Measurements from ENCODE around the gene MDN1.

The MDN1 gene

DNA sequence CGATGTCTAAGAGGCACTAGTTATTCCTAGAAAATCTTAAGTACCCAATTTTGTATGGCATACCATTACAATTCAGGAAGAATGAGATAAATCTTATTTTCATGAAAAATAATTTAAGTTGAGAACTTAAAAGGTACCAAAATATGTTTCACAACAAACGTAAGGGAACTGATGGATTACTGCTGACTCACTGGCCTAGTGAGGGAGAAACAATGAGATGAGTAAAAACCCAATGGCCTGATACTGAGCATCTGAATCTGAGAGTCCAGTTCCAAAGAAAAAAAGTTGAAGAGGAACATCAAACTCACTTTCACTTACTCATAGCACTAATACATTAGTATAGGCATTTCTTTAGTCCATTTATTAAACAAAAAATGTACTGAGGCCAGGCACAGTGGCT lies 56.0 kb downstream of the MDN1 start:
- Histone ChIP-seq H3K4me3 (ENCODE audit: severe bottlenecking) (no peak overlapping the region), H3K4me1 (ENCODE audit: insufficient read depth, poor library complexity, severe bottlenecking) (no peaks in the 10 kb centered on the region), H3K27me3 (ENCODE audit: insufficient read depth, poor library complexity, severe bottlenecking) (no peaks in the 10 kb centered on the region), H3K27ac (ENCODE audit: poor library complexity, severe bottlenecking) (no peak overlapping the region), H3K9me3 (ENCODE audit: severe bottlenecking) (no peaks in the 10 kb centered on the region), H3K36me3 (ENCODE audit: low read depth) (peaks cover 62% of the 10 kb centered on the region)
- ATAC-seq (ENCODE audit: low read depth) (no peak; the same call in 2 of the 3 replicates), DNase-seq (ENCODE audit: low spot score) (no peak)
- TF ChIP-seq, protein P1, sequence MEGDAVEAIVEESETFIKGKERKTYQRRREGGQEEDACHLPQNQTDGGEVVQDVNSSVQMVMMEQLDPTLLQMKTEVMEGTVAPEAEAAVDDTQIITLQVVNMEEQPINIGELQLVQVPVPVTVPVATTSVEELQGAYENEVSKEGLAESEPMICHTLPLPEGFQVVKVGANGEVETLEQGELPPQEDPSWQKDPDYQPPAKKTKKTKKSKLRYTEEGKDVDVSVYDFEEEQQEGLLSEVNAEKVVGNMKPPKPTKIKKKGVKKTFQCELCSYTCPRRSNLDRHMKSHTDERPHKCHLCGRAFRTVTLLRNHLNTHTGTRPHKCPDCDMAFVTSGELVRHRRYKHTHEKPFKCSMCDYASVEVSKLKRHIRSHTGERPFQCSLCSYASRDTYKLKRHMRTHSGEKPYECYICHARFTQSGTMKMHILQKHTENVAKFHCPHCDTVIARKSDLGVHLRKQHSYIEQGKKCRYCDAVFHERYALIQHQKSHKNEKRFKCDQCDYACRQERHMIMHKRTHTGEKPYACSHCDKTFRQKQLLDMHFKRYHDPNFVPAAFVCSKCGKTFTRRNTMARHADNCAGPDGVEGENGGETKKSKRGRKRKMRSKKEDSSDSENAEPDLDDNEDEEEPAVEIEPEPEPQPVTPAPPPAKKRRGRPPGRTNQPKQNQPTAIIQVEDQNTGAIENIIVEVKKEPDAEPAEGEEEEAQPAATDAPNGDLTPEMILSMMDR (IDR thresholded peaks at IDR 0.05; ENCODE audit: poor library complexity, severe bottlenecking), result no peak

DNA sequence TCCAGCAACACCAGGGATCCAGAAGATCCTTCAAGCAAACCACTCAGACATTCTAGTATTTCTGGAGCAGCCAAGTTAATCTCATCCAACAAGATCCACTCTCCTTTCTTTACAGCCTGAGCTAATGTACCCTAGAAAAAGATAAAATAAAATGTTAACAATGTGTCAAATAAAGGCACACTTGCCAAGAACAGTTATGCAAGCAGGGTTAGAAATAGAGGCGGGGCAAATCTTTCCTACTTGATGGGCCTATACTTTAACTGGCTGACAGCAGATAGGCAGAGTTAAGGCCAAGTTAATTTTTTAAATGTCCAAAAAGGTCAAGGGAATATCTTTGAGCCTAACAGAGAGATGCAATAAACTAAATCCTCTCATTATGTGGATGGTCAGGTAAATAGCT lies 60.8 kb downstream of the MDN1 start:
- H3K36me3 ChIP-seq (ENCODE audit: low read depth), result peaks cover 81% of the 10 kb centered on the region
- H3K4me3 ChIP-seq (ENCODE audit: severe bottlenecking), result no peak overlapping the region
- no peak for DNase-seq (ENCODE audit: low spot score)
- H3K4me1 ChIP-seq (ENCODE audit: insufficient read depth, poor library complexity, severe bottlenecking), result no peaks in the 10 kb centered on the region
- no peaks in the 10 kb centered on the region for H3K27me3 ChIP-seq (ENCODE audit: insufficient read depth, poor library complexity, severe bottlenecking)
- no peak overlapping the region for H3K27ac ChIP-seq (ENCODE audit: poor library complexity, severe bottlenecking)
- H3K9me3 ChIP-seq (ENCODE audit: severe bottlenecking), result no peaks in the 10 kb centered on the region
- ATAC-seq (ENCODE audit: low read depth), result no peak
- TF ChIP-seq, protein P1 (IDR thresholded peaks at IDR 0.05; ENCODE audit: poor library complexity, severe bottlenecking), result no peak

DNA sequence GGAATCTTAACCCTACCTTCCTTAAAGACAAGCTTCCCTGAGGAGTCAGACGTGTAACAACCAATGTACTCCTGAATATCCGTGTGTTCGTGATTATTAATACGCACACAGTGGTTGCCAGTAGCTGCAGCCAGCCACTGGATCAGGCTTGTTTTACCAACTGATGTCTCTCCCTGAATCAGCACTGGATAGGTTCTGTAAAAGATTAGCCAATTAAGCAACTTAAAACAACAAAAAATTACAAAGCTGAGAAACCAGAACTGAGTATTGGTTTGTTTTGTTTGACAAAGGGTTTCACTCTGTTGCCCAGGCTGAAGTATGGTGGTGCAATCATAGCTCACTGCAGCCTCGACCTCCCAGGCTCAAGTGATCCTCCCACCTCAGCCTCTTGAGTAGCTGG lies 69.3 kb downstream of the MDN1 start:
- ATAC-seq (ENCODE audit: low read depth) (no peak), DNase-seq (ENCODE audit: low spot score) (no peak)
- TF ChIP-seq, protein P1 (IDR thresholded peaks at IDR 0.05; ENCODE audit: poor library complexity, severe bottlenecking), result no peak
- Histone ChIP-seq H3K4me3 (ENCODE audit: severe bottlenecking) (no peak overlapping the region), H3K9me3 (ENCODE audit: severe bottlenecking) (no peaks in the 10 kb centered on the region), H3K27me3 (ENCODE audit: insufficient read depth, poor library complexity, severe bottlenecking) (no peaks in the 10 kb centered on the region), H3K27ac (ENCODE audit: poor library complexity, severe bottlenecking) (no peak overlapping the region), H3K4me1 (ENCODE audit: insufficient read depth, poor library complexity, severe bottlenecking) (peaks cover 7% of the 10 kb centered on the region), H3K36me3 (ENCODE audit: low read depth) (peaks cover 93% of the 10 kb centered on the region)

DNA sequence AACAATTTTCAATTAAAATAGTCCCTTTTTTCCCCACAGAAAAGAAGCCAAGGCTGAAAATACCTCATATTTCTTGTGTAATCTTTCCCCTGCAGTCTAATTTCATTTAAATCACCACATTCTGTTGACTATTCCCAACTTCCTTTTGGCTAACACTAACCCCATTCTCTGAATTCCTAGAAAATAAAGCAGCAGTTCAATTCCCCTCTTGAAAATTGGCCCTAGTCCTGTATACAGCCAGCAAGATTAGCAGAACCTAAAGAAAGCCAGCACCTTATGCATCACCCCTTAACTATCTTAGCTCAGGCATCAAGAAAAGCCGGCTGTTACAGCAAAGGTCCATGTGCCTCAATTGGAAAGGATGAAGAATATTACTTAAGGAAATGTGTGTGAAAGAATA lies 69.7 kb downstream of the MDN1 start:
- TF ChIP-seq, protein P1 (IDR thresholded peaks at IDR 0.05; ENCODE audit: poor library complexity, severe bottlenecking), result no peak
- H3K4me3 ChIP-seq (ENCODE audit: severe bottlenecking), result no peak overlapping the region
- no peaks in the 10 kb centered on the region for H3K27me3 ChIP-seq (ENCODE audit: insufficient read depth, poor library complexity, severe bottlenecking)
- H3K4me1 ChIP-seq (ENCODE audit: insufficient read depth, poor library complexity, severe bottlenecking), result peaks cover 9% of the 10 kb centered on the region
- H3K36me3 ChIP-seq (ENCODE audit: low read depth), result peaks cover 94% of the 10 kb centered on the region
- H3K9me3 ChIP-seq (ENCODE audit: severe bottlenecking), result no peaks in the 10 kb centered on the region
- H3K27ac ChIP-seq (ENCODE audit: poor library complexity, severe bottlenecking), result no peak overlapping the region
- ATAC-seq (ENCODE audit: low read depth), result no peak
- no peak for DNase-seq (ENCODE audit: low spot score)

DNA sequence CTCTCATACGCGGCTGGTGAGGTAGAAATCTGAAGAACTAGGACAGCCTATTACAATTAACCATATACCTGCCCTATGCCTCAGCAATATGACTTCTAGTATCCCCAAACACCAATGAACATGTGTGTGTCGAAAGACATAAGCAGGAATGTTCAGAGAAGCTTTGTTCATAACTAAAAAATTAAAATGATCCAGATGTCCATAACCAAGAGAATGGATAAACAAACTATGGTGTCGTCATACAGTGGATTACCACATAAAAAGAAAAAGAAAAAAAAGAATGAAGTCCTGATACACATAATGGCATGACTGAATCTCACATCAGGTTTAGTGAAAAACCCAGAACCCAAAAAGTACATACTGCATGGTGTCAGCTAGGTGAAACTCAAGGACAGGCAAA lies 73.9 kb downstream of the MDN1 start:
- TF ChIP-seq, protein P1 (IDR thresholded peaks at IDR 0.05; ENCODE audit: poor library complexity, severe bottlenecking), result no peak
- no peak for ATAC-seq (ENCODE audit: low read depth)
- DNase-seq (ENCODE audit: low spot score), result no peak
- H3K9me3 ChIP-seq (ENCODE audit: severe bottlenecking), result no peaks in the 10 kb centered on the region
- H3K4me1 ChIP-seq (ENCODE audit: insufficient read depth, poor library complexity, severe bottlenecking), result peaks cover 9% of the 10 kb centered on the region
- H3K36me3 ChIP-seq (ENCODE audit: low read depth), result peaks cover 87% of the 10 kb centered on the region
- H3K27me3 ChIP-seq (ENCODE audit: insufficient read depth, poor library complexity, severe bottlenecking), result no peaks in the 10 kb centered on the region
- no peak overlapping the region for H3K4me3 ChIP-seq (ENCODE audit: severe bottlenecking)
- H3K27ac ChIP-seq (ENCODE audit: poor library complexity, severe bottlenecking), result peak overlapping the region; percentile 23
